Keratinocyte (primary cell): ENCODE measurements around the gene CCDC149. TPM values are rescaled to one million over a fixed set of nuclear protein-coding genes. Genes with fewer than 3 reads are reported as not detected.

Source experiments
- DNase-seq: peaks from one replicate; pipeline ENCODE4 v3.0.0-alpha.2; 2011; ENCODE audit warnings: low read depth, missing footprints, low spot score
- FAIRE-seq: peaks from 2 replicates; lab custom pipeline; 2011; peaks lifted over from hg19 to GRCh38; lab: Jason Lieb, UNC
- H2AFZ ChIP-seq: 2 replicates; pipeline ENCODE4 v1.6.0; 2012; ENCODE audit warnings: low read length, control low read depth, inconsistent platforms; ENCODE audit not compliant: control insufficient read depth
- H3K27ac ChIP-seq: 2 replicates; pipeline ENCODE4 v1.5.1; 2011; ENCODE audit warnings: low read length; ENCODE audit not compliant: control insufficient read depth, insufficient read depth
- H3K27me3 ChIP-seq: 3 replicates; pipeline ENCODE4 v1.6.0; 2011; ENCODE audit warnings: low read length; ENCODE audit not compliant: control insufficient read depth, insufficient read depth; ENCODE audit errors: extremely low read depth
- H3K36me3 ChIP-seq, 2 experiments: 2 replicates in 1 of 2; 3 replicates in 1 of 2; pipeline ENCODE4 v1.5.1; 2011; ENCODE audit warnings: low read length in 2 of 2, mild to moderate bottlenecking in 1 of 2; ENCODE audit not compliant: control insufficient read depth in 2 of 2, insufficient read depth in 2 of 2; ENCODE audit errors: extremely low read depth in 1 of 2
- H3K4me1 ChIP-seq: 3 replicates; pipeline ENCODE4 v1.5.1; 2011; ENCODE audit warnings: low read length; ENCODE audit not compliant: control insufficient read depth, insufficient read depth; ENCODE audit errors: extremely low read depth
- H3K4me2 ChIP-seq: 3 replicates; pipeline ENCODE4 v1.6.0; 2011; ENCODE audit warnings: low read depth, low read length; ENCODE audit not compliant: control insufficient read depth, insufficient read depth; ENCODE audit errors: extremely low read depth
- H3K4me3 ChIP-seq, 3 experiments: fragments of 200-600 bp in 1 of 3; sonication (generic) in 1 of 3; 2 replicates in 2 of 3; 3 replicates in 1 of 3; pipeline ENCODE4 v1.5.1; 2011 to 2016; ENCODE audit warnings: low read length in 3 of 3, mild to moderate bottlenecking in 3 of 3, control low read depth in 2 of 3, inconsistent platforms in 1 of 3, low read depth in 1 of 3, mixed read lengths in 1 of 3, mixed run types in 1 of 3, moderate library complexity in 1 of 3; ENCODE audit not compliant: control insufficient read depth in 2 of 3, insufficient read depth in 2 of 3; ENCODE audit errors: extremely low read depth in 1 of 3
- H3K79me2 ChIP-seq: 2 replicates; pipeline ENCODE4 v1.6.0; 2012; ENCODE audit warnings: low read length; ENCODE audit not compliant: control insufficient read depth, insufficient read depth
- H3K9ac ChIP-seq: 3 replicates; pipeline ENCODE4 v1.6.0; 2011; ENCODE audit warnings: low read length; ENCODE audit not compliant: control insufficient read depth, insufficient read depth; ENCODE audit errors: extremely low read depth
- H3K9me1 ChIP-seq: 3 replicates; pipeline ENCODE4 v1.6.0; 2011; ENCODE audit warnings: low read length; ENCODE audit not compliant: control insufficient read depth, insufficient read depth; ENCODE audit errors: extremely low read depth
- H3K9me3 ChIP-seq: 2 replicates; pipeline ENCODE4 v1.5.1; 2012; ENCODE audit warnings: low read depth, low read length; ENCODE audit not compliant: control insufficient read depth
- H4K20me1 ChIP-seq: 3 replicates; pipeline ENCODE4 v1.6.0; 2011; ENCODE audit warnings: low read length; ENCODE audit not compliant: control insufficient read depth, insufficient read depth; ENCODE audit errors: extremely low read depth
- CTCF ChIP-seq, 3 experiments: IDR thresholded peaks in 1 of 3; conservative IDR thresholded peaks in 1 of 3; optimal IDR thresholded peaks in 1 of 3; 2 replicates in 2 of 3; 3 replicates in 1 of 3; pipeline versions ENCODE3 to v1.5.1; 2011; ENCODE audit warnings: low read length in 3 of 3, mild to moderate bottlenecking in 3 of 3, moderate library complexity in 2 of 3, control low read depth in 1 of 3, inconsistent platforms in 1 of 3; ENCODE audit not compliant: insufficient read depth in 2 of 3; ENCODE audit errors: extremely low read depth in 1 of 3
- EZH2 ChIP-seq: IDR thresholded peaks from one replicate; pipeline ENCODE4 v1.6.1; 2012; ENCODE audit warnings: inconsistent platforms, mild to moderate bottlenecking, low read length, moderate library complexity
- dilution Hi-C: fragments of 300-500 bp; cut with MboI; formaldehyde crosslinking; loops from one replicate; pipeline ENCODE4 v1.7.0; 2020; ENCODE audit warnings: low sequenced_read_pairs; ENCODE audit not compliant: extremely low pct_ligation_motif_present
- polyA plus RNA-seq, 5 experiments: library from polyadenylated mRNA; depleted of rRNA in 3 of 5; stranded (reverse) in 3 of 5; stranded (forward) in 1 of 5; unstranded in 1 of 5; fragments of >200 nt; gene quantifications; 1 replicate in 1 of 5; 2 replicates in 3 of 5; 3 replicates in 1 of 5; pipeline versions ENCODE4 v1.2.1 to v1.2.3, GENCODE V29; 2011 to 2012; ENCODE audit warnings: missing spikeins in 2 of 5, low read depth in 1 of 5, low replicate concordance in 1 of 5

CCDC149 gene
- polyA plus RNA-seq, 1 donor (not counting 4 experiments of a cell fraction or from before 2014, with no cell fraction given), result 2.1 TPM

GRCh38 chr4:24792552-24792951, 120.3 kb downstream of the CCDC149 start:
- Histone ChIP-seq H3K79me2 (no peaks in the 10 kb centered on the region), H3K27me3 (peaks cover 11% of the 10 kb centered on the region), H3K9me1 (no peaks in the 10 kb centered on the region), H3K36me3 (no peaks in the 10 kb centered on the region), H3K27ac (no peak overlapping the region), H4K20me1 (no peaks in the 10 kb centered on the region), H3K4me1 (no peaks in the 10 kb centered on the region), H3K9ac (no peak overlapping the region), H3K4me3 (no peak overlapping the region), H3K9me3 (no peaks in the 10 kb centered on the region), H2AFZ (no peak overlapping the region), H3K4me2 (no peak overlapping the region)
- dilution Hi-C loops, result no loop called here
- DNase-seq (no peak), FAIRE-seq (no peak)
- TF ChIP-seq EZH2, result no peak
- no peak for TF ChIP-seq CTCF (optimal IDR thresholded peaks at IDR 0.05 in 1 of 3, IDR thresholded peaks at IDR 0.05 in 1 of 3, conservative IDR thresholded peaks at IDR 0.05 in 1 of 3; ENCODE audit: extremely low read depth in 1 of 3, insufficient read depth in 2 of 3, low read length in 3 of 3)

DNA sequence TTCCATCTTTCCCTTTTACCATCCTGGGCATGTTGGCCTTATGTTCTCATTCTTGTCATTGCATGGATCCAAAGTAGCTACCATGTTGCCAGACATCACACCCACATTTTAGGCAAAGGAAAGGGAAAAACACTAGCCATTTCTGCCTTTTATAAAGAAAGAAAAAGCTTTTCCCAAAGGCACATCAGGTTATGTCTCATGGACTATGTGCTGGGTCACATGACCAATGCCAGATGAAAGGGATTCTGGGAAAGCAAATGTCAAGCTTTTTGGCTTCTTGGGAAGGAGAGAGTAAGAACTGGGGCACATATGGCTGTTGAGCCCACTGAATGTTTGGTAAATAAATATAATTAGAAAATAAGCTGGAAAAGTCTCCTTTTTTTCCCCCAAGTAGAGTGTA, 121.8 kb downstream of the CCDC149 start:
- H3K36me3 ChIP-seq, result no peaks in the 10 kb centered on the region
- DNase-seq, result no peak
- H3K79me2 ChIP-seq, result no peaks in the 10 kb centered on the region
- no peak for FAIRE-seq
- no peak overlapping the region for H3K4me3 ChIP-seq
- no peak overlapping the region for H2AFZ ChIP-seq
- dilution Hi-C loops, result no loop called here
- no peaks in the 10 kb centered on the region for H3K9me3 ChIP-seq
- no peaks in the 10 kb centered on the region for H3K4me1 ChIP-seq
- peaks cover 8% of the 10 kb centered on the region for H3K27me3 ChIP-seq
- no peak overlapping the region for H3K4me2 ChIP-seq
- H3K9me1 ChIP-seq, result no peaks in the 10 kb centered on the region
- no peak overlapping the region for H3K9ac ChIP-seq
- H3K27ac ChIP-seq, result no peak overlapping the region
- TF ChIP-seq EZH2 (no peak), CTCF (optimal IDR thresholded peaks at IDR 0.05 in 1 of 3, IDR thresholded peaks at IDR 0.05 in 1 of 3, conservative IDR thresholded peaks at IDR 0.05 in 1 of 3; ENCODE audit: extremely low read depth in 1 of 3, insufficient read depth in 2 of 3, low read length in 3 of 3) (no peak)
- H4K20me1 ChIP-seq, result no peaks in the 10 kb centered on the region
